NCI-H1092 treated with DMSO at 0.1 percent for 48 hours (cell line): Measurements from ENCODE around the gene SIRT5.
A peak's percentile ranks its signal among the peaks of the same experiment; 100 is the strongest.

ENCODE experiments used
- DNase-seq: peaks from one replicate; lab custom pipeline; 2025; lab: John Stamatoyannopoulos, UW

The SIRT5 gene

DNA sequence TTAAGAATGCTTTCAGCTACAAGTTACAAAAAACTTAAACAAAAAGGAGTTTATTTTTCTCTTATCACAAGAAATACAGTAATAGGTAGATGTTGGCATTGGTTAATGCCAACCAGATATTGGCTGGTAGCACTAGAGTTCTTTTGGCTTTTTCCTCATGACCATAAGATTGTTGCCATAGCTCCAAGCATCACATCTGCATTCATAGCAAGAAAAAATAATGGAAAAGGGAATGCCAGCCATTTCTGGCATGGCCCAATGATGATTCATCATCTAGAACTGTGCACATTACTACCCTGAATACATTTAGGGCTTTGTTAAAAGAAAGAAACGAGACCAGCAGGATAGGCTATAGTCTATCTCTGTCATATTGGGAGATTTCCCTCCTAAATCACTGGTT is 20.8 kb upstream of the SIRT5 start:
- DNase-seq: no peak

DNA sequence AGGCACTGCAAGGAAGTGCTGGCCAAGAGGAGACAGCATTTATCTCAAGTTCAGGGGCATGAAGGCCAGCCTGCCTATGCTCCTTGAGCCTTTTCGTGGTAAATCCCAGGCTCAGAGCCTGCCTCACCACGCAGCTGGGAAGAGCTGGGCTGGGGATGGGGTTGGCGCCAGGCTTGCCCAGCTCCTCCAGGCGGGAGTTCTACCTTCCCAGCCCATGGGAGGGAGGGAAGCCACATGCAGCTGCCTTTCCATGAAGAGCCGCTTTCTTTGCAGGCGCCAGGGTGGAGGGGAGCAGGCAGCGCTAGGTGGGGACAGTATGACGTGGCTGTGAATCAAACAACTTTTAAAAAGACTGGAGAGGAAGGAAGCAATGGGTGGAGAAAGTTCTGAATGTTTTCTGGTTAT is 19.5 kb upstream of the SIRT5 start:
- no peak for DNase-seq

DNA sequence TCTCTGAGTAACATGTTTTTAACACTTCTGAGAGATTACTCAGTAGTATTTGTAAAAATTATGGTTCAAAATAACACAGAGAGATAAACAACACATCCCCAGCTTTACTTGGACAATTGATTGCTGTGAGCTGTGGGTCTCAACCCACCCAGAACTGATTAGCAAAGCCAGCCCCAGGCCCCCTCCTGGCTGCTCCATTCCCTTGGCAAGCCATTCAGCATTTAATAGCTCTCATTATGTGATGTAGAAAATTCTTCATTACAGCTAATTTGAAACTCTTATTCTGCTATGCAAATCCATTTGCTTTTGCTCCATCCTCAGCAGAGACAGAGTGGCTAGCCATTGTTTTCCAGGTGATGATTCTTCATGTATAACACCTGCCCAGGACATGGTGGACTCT is 16.6 kb upstream of the SIRT5 start:
- DNase-seq: no peak

DNA sequence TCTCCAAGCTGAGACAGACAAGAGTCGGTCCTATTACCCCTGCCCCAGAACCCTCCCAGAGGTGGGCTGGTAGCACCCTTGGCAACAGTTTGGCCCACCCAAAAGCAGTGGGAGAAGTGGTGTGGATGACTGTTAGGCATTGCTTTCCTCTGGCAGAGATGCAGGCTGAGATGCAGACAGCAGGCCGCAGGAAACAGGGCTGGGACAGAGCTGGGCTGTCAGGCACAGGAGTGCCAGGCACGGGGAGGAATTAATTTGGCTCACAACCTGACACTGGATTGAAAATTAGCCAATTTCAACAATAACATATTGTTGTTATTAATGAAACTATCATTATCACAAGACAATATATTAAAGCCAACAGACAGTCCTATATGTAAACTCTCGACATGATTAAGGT is 15.7 kb upstream of the SIRT5 start:
- DNase-seq: no peak

DNA sequence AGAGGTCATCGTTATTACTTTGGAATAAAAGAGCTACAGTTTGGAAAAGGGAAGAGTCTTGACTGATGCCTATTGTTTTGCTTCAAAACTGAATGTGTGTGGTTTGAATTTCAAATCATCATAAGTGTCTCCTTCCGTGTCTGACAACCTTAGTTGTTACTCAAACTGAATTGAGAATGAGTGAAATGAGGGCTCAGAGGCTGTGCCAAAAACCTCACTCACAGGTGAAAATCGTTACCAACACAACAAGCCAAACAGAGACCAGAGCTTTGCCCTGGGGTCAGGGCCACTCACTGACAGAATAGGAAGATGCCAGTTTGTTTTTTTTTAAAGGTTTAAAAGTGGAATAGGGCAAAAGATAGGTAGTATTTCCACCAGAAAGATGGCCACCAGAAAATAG is 15.2 kb upstream of the SIRT5 start:
- DNase-seq: no peak

DNA sequence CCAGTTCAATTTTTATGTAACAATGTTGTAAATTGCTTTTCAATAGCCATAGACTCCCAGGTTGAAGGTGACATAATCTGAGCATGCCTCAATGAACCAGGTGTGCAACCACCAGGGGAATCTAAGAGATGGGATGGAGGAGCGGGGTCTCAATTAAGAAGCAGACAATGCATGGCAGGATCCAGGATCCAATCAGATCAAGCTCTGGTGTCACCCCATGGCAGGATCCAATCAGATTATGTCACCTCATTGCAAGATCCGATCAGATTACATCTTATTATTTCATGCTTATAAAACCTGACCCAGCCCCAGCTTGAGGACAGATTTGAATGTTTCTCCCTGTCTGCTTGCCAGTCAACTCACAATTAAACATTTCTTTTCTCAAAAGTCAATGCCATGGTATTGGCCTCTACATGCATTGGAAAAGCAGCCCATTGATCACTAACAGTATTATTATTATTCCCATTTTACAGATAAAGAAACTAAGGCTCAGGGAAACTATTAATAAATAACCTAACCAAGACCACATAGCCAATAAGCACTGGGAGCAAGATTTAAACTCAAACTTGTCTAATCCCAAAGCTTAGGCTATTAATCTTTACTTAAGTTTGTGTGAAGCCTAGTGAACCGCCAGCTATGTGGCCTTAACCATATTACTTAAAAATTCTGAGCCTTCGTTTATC is 14.3 kb upstream of the SIRT5 start:
- DNase-seq: no peak

DNA sequence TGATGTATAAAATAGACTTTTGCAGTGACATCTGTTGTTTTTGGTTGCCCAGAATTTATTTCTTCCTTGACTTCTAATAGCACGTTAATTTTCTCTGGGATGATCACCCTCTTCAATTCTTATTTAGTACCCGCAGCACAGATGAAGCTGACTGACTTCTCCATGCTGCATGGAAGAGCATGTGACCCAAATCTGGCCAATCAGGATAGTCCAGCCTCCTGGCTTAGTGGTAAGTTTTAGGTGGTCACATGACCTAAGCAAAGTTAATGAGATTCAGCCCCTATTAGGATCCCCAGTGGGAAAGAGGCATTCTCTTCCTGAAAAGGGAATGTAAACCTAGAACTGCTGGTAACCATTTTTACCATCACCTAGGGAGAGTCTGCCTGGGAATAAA is 13.8 kb upstream of the SIRT5 start:
- DNase-seq: no peak

DNA sequence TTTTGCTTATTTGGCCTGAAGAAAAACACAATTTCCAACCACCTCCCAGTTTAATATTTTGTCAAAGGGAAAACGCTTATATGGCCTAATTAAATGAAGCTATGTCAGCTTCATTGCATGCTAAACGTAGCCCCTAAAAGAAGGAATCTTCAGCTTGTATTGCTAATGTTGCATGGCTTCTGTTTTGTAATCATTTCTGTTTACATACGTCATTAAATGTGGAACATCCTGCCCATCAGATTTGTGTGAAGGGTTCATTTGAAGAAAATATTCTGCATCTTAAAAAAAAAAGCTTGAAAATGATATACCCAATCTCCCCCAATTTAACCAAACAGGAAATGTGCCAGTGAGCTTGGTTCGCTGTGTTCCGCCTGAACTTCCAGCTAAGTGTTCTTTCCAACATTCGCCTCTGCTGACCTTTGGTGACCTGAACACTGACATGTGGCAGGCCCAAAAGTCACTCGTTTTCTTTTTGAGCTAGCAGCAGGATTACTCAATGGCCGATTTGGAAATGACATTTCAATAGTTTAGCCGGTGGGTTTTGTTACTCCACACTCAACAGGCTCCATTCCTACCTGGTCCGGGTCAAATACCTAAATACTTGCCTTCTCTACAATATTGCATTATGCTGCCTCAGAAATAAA is 12.7 kb upstream of the SIRT5 start:
- DNase-seq: no peak

DNA sequence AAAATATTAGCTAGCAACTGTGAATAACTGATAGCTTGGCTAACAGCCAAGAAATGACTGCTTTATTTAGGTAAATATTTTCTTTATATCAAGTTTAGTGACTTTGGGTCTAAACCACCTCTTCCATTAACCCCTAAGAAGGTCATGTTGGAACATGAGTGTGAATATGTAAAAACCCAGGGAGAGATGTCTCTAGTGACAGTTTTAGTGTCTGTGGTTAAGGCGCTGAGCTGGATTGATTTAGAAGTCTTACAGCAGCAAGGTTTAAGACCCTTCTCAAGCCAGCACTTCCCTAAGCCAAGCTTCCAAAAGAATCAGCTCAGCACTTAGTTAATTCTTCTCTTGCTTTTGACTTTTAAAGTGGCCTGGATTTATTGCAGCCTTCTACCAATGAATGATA is 11.4 kb upstream of the SIRT5 start:
- no peak for DNase-seq

DNA sequence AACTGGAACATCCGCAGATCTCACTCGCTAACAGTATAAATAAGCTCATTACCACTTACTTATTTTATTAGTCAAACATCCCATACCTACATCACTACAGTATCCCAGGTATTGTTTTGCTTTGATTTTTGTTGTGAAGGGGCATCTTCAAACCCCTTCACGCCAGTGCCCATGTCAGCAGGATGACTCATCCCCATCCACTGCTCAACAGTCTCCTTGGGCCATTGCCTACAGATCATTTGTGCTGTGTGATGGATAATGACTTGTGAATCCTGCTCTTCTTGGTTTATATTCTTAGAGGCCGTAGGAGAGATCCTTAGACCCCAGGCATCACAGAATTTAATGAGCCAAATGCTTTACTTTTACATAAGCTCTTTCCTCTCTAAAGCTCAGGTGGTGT is 8.5 kb upstream of the SIRT5 start:
- DNase-seq: no peak

DNA sequence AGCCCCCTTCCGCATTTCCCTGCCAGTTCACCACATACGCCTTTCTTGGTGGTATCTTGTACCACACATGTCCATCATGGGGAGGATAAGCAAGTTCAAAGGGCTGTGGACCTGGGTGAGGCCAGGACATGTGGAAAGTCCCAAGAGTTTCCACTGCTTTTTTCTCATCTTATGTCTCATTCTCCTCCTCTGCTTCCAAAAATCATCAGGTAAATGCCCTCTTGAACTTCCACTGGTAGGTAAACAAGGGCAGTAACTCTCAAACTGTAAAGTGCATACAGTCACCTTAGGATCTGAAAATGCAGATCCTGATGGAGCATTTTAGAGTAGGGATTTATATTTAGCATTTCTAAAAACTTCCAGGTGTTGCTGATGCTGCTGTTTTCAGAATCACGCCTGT is 7.9 kb upstream of the SIRT5 start:
- DNase-seq: no peak

DNA sequence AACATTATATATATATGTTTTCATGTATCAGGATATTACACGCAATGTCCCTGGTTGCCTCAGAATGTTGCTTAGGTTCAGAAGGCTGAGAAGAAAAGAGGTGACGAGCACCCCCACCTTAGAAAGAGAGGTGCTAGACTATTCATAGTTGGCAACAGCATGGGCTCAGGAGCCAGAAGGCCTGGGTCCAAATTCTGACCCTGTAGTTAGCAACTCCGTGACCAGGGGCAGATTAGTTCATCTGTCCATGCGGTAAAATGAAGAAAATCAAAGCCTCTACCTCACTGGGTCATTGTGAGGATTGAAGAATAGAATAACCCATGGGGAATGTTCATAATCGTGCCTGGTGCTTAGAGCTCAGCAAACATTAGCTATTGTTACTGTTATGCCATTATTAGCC is 5.4 kb upstream of the SIRT5 start:
- no peak for DNase-seq

DNA sequence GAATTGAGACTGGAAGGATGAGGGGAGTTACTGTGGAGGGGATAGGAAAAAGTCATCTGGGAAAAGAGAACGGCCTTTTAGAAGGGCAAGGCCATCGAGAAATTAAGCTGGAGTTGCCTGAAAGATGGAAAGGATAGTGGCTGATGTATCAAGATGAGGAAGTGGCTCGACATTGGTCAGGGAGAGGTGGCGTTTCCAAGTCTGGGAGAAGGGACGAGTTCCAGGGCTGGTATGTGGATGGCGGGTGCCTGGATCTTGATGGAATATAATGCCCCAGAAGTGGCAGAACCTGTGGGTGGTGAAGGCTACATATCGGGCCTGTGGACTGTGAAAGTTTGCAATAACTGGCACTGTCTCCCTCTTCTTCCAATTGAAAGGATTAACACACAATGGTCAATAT is 2.2 kb upstream of the SIRT5 start:
- DNase-seq: no peak

DNA sequence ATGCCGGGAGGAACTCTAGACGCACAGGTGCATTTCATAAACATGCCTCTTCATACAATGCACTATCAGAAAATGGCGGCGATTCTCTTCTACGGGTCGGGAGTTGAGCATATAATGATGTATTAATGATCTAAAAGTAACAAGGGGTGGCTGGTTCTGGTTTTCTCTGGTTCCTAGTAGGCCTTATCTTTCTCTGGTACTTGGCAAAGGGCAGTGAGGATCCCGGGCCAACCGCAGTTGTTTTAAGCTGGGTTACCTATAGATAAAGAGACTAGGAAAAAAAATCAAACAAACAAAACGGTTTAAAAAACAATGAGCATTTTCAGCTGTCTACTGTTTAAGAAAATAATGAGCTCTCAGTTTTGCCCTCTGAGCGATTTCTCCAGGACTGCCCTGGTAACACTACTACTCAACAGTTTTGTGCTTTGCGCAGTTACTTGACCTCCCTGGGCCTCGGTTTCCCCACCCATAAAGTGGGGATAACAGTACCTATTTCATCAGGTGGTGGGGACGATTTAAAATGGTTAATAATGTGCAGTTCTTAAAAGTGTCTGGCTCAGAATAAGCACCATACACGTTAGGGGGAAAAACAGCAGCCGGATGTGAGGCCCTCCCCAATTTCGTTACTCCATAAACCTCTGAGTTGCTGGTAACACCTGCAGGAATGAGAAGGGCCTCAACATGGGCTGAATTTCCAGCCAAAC is 1.3 kb upstream of the SIRT5 start:
- DNase-seq: no peak

DNA sequence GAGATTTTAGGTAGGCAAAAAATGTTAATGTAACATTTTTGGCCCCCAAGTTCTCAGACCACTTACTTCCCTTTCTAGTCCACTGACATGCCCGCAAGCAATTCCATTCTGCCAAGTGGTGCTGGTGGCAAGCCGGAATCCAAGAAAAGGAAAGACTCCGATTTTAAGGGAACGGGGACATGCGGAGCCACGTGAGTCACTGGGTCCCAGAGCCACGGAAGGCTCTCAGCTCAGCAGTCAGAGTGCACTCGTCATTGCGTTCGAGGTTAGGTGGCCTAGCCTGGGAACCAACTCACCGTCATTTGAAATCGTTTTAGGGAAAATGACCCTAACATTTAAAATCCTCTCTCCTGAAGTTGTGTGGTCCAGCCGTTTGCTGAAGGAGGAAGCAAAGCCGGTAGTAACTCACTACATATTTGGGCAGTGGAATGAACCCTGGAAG is 711 bp upstream of the SIRT5 start:
- DNase-seq: no peak

DNA sequence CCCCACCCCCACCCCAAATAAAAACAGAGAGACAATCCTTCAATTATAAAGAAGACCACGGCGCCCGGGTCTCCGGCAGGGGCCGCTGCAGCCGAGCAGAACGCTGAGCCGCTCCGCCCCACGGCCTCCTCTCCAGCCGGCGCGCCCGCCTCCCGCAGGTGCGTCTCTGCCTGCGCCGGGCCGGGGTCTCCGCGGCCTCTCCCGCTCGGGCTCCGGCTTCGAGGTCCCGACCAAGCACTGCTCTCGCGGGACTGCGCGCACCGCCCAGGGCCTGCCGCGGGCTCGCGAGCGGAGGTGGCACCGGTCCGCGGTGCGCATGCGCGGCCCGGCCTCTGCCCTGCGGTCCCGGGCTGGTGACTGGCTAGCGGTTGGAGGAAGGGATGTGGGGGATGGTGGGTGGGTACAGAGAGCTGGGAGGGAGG is 241 bp upstream of the SIRT5 start:
- DNase-seq: peak; percentile 73

DNA sequence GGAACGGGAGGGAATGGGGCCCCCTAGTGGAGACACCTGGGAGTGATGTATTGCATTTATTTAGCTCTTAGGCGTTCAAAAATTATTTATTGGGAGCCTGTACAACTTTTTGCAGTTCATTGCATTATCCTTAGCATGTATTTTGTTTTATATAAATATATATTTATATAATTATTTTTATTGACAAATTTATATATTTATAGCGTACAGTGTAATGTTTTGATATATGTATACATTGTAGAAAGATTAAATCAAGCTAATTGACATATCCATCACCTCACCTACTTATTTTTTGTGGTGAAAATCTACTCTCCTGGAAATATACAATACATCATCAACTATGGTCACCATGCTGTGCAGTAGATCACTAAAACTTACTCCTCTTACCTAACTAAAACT is 975 bp downstream of the SIRT5 start:
- no peak for DNase-seq

DNA sequence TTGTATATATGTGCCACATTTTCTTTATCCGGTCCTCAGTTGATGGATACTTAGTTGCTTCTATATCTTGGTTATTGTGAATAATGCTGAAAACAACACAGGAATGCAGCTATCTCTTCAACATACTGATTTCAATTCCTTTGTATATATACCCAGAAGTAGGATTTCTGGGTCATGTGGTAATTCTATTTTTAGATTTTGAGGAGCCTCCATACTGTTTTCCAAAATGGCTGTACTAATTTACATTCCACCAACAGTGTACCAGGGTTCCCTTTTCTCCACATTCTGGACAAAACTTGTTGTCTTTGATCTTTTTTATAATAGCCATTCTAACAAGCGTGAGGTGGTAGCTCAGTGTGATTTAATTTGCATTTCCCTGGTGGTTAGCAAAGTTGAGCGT is 1.6 kb downstream of the SIRT5 start:
- no peak for DNase-seq

DNA sequence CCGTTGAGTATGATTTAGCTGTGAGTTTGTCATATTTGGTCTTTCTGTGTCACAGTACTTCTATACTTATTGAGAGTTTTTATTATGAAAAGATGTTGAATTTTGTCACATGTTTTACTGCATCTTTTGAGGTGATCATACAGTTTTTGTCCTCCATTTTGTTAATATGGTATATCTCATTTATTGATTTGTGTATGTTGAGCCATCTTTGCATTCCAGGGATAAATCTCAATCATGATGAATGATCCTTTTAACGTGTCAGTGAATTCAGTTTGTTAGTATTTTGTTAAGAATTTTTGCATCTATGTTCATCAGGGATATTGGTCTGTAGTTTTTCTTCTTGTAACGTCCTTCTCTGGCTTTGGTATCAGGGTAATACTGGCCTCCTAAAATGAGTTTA is 3.5 kb downstream of the SIRT5 start:
- no peak for DNase-seq

DNA sequence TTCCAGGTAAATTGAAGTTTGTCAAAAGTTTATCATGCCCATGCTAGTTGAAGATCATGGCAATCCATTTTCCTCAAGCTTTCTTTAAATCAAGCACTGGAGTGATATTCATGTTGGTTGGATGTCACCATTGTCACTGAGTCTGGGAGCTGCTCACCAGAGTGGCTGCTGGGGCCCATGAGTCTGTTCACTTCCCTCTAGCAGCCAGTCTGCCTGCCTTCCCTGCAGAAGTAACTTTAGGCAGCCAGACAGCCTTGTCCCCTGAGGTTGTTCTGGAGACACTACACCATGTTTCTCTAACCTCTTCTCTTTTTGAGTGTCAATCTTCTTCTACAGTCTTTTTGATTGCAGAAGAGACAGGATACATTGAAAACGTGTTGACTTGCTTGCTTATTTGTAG is 5.5 kb downstream of the SIRT5 start:
- no peak for DNase-seq

DNA sequence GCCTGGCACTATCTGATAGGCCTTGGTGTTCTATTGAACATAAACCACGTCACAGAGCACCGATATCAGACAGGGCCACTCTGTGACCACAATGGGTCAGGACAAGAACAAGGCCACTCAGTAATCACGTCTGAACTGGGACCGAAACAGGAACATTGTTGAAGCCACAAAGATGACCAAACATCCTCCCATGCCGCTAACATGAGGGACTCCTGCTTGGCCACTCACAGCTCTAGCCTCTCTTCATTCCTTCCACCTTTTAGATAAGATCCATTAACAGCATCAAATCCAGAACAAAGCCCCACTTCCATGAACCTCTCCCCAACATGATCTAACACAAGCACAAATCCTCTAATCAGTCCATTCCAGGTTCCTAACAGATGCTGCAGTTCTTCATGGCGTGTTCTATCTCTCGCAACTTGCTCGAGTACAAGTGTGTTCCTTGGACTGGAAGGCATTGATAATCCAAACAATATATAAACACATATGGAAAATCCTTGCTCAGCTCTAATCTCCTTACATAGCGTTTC is 7.4 kb downstream of the SIRT5 start:
- no peak for DNase-seq

DNA sequence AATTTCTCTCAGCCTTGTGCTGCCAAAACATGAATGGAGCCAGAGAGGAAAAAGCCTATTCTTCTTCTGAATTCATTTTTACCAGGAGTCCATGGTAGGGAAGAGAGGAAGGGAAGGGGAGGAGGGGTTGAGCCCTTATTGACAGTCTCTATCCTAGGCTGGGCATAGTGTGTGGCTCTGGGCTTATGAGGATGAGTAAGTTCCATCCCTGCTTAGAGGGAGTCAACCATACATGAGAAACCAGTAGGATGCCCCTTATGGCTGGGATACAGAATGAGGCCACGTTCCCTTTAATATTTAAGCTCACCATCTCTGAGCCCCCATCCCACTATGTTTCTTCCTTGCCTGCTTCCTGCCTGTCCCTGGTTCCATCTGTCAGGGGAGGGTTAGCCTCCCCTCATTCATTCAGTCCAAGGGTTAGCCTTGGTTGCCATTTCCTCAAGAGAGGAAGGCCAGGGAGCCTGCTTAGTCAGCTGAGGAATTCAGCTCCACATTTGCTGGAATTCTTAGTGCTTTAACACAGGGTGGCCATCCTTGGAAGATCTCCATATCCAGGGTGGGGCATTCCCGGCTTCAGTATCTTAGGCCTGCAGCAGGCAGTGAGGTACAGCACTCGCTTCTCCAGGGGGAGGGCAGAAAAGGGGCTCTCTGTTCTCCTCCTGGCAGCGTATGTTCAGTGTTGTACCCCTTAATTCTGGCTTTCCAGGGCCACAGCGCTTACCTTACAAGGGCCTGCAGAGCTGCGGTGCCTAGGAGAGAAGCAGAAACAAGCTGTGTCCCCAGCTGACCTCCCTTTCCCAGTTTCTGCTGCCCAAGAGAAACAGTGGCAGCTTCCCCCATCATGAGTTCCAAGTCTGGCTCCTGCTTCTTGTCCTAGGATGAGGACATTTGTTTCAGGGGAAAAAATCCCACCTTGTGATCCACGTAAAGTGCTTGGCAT is 12.5 kb downstream of the SIRT5 start:
- DNase-seq: no peak
